Naive thymus-derived CD4-positive, alpha-beta T cell (primary cell): Measurements from ENCODE around the gene GIT2. TPM values are rescaled to one million over a fixed set of nuclear protein-coding genes. Genes with fewer than 3 reads are reported as not detected.

Source experiments
- ATAC-seq: fragments of 150-1000 bp; cut with Tn5 transposase; 2 replicates; pipeline ENCODE4 v1.10.0; 2021; ENCODE audit warnings: mild to moderate bottlenecking, moderate library complexity
- CTCF ChIA-PET: fragments of 350-600 bp; sonication (Branson Sonifier 250); formaldehyde crosslinking; loops from one replicate; lab custom pipeline; 2021; ENCODE audit warnings: antibody characterized with exemption; lab: Charles Lee
- POLR2A ChIA-PET: fragments of 350-600 bp; sonication (Branson Sonifier 250); formaldehyde crosslinking; loops from one replicate; lab custom pipeline; 2021; ENCODE audit warnings: antibody characterized with exemption, inconsistent platforms; lab: Charles Lee
- DNase-seq, 9 donors: peaks; one replicate each; pipeline versions ENCODE4 v3.0.0 to v3.0.0-alpha.2; 2020 to 2022; ENCODE audit warnings: mixed read lengths in 1 of 9
- H3K27ac ChIP-seq: one replicate; pipeline ENCODE4 v1.7.0; 2013; ENCODE audit warnings: mild to moderate bottlenecking, low read depth, low read length, moderate library complexity
- H3K27me3 ChIP-seq, 2 donors: one replicate each; pipeline ENCODE4 v1.7.0; 2013; ENCODE audit warnings: low read length in 2 of 2, mild to moderate bottlenecking in 2 of 2, moderate library complexity in 2 of 2; ENCODE audit not compliant: control insufficient read depth in 2 of 2, insufficient read depth in 2 of 2
- H3K36me3 ChIP-seq, 3 experiments: 1 replicate in 2 of 3; 2 replicates in 1 of 3; pipeline ENCODE4 v1.7.0; 2013; ENCODE audit warnings: low read length in 3 of 3, mild to moderate bottlenecking in 3 of 3, moderate library complexity in 1 of 3; ENCODE audit not compliant: insufficient read depth in 3 of 3, control insufficient read depth in 2 of 3
- H3K4me1 ChIP-seq, 2 donors: one replicate each; pipeline ENCODE4 v1.7.0; 2013; ENCODE audit warnings: low read length in 2 of 2, mild to moderate bottlenecking in 2 of 2, moderate library complexity in 1 of 2; ENCODE audit not compliant: control insufficient read depth in 2 of 2, insufficient read depth in 2 of 2
- H3K4me3 ChIP-seq: 2 replicates; pipeline ENCODE4 v1.7.0; 2013; ENCODE audit warnings: mild to moderate bottlenecking, low read length
- H3K9me3 ChIP-seq, 3 experiments: 1 replicate in 2 of 3; 2 replicates in 1 of 3; pipeline ENCODE4 v1.7.0; 2013; ENCODE audit warnings: low read length in 3 of 3; ENCODE audit not compliant: control insufficient read depth in 2 of 3
- H3K27ac Mint-ChIP-seq, 9 donors: one replicate each; pipeline ENCODE4 v1.8.0; 2020 to 2022; ENCODE audit warnings: mixed read lengths in 9 of 9, mild to moderate bottlenecking in 8 of 9, moderate library complexity in 5 of 9, inconsistent platforms in 2 of 9
- H3K27me3 Mint-ChIP-seq, 5 donors: one replicate each; pipeline ENCODE4 v1.8.0; 2021 to 2022; ENCODE audit warnings: mixed read lengths in 5 of 5, mild to moderate bottlenecking in 1 of 5
- H3K36me3 Mint-ChIP-seq, 5 donors: one replicate each; pipeline ENCODE4 v1.8.0; 2020 to 2022; ENCODE audit warnings: mixed read lengths in 5 of 5, mild to moderate bottlenecking in 3 of 5, inconsistent platforms in 1 of 5
- H3K4me1 Mint-ChIP-seq, 7 donors: one replicate each; pipeline ENCODE4 v1.8.0; 2020 to 2022; ENCODE audit warnings: mixed read lengths in 7 of 7, mild to moderate bottlenecking in 3 of 7, inconsistent platforms in 1 of 7
- H3K4me3 Mint-ChIP-seq, 10 donors: one replicate each; pipeline ENCODE4 v1.8.0; 2020 to 2022; ENCODE audit warnings: mild to moderate bottlenecking in 10 of 10, mixed read lengths in 10 of 10, moderate library complexity in 6 of 10, inconsistent platforms in 2 of 10
- H3K9me3 Mint-ChIP-seq, 11 donors: one replicate each; pipeline ENCODE4 v1.8.0; 2020 to 2022; ENCODE audit warnings: mixed read lengths in 11 of 11, mild to moderate bottlenecking in 4 of 11, inconsistent platforms in 1 of 11, moderate library complexity in 1 of 11
- intact Hi-C, 2 donors: fragments of 100-400 bp; cut with micrococcal nuclease; formaldehyde crosslinking; loops; one replicate each; pipeline ENCODE4 v1.15.1; 2023
- polyA plus RNA-seq, 2 donors: library from polyadenylated mRNA; unstranded; fragments of 300-500 nt; fragmentation: Illumina TruSeq; gene quantifications; one replicate each; pipeline ENCODE4 v1.2.3, GENCODE V29; 2021
- total RNA-seq, 6 experiments: library from RNA in 5 of 6; stranded (reverse) in 5 of 6; gene quantifications; 1 replicate in 5 of 6; 2 replicates in 1 of 6; pipeline ENCODE4 v1.2.3 and lab custom pipeline; 2021 to 2026

GIT2 gene
- total and polyA plus RNA-seq, 7 experiments from 2014 or later = 63.2 to 128 (median 96.4) TPM

GRCh38 chr12:109927622-109928021, 68.5 kb downstream of the GIT2 start:
- Histone ChIP-seq H3K27me3 (no peaks in the 10 kb centered on the region), H3K4me3 (no peak overlapping the region), H3K9me3 (no peaks in the 10 kb centered on the region), H3K36me3 (peaks cover 8 to 45% (median 12%) of the 10 kb centered on the region in 3 experiments), H3K4me1 (no peaks in the 10 kb centered on the region), H3K27ac (no peak overlapping the region)
- peak overlapping the region in 8 of 9 donors; percentile 4 to 83 (median 41) for H3K27ac Mint-ChIP-seq
- DNase-seq (peak in 8 of 9 donors; percentile 19 to 46 (median 28)), ATAC-seq (peak; percentile 75)
- H3K4me3 Mint-ChIP-seq = no peak overlapping the region
- H3K4me1 Mint-ChIP-seq = peaks cover 0 to 3% (median 0%) of the 10 kb centered on the region in 7 donors
- ChIA-PET CTCF (interaction anchor here (0.8 to 2.3 kb wide), 2 partner anchors 26 to 74 kb away, joined by 3 to 11 read pairs; no protein-coding TSS in a partner anchor), POLR2A (no interaction called here)
- peaks cover 7 to 25% (median 13%) of the 10 kb centered on the region in 5 donors for H3K36me3 Mint-ChIP-seq
- intact Hi-C loops = loop anchor here (1.0 to 2.0 kb wide), 2 partner anchors 47 to 74 kb away; partner anchors contain the start of gene GLTP (in 1 of the 2)
- H3K9me3 Mint-ChIP-seq = no peaks in the 10 kb centered on the region
- H3K27me3 Mint-ChIP-seq = no peaks in the 10 kb centered on the region

- ATAC-seq (no peak), DNase-seq (no peak)
- H3K4me3 ChIP-seq = no peak overlapping the region
- POLR2A ChIA-PET = interaction anchor here (0.9 to 1.4 kb wide), 2 partner anchors 10 to 73 kb away, joined by 3 to 4 read pairs; partner anchors contain the start of gene ANKRD13A
- intact Hi-C loops = loop anchor here (1.0 to 2.0 kb wide), 2 partner anchors 46 to 73 kb away; partner anchors contain the start of gene GLTP (in 1 of the 2)
- no peak overlapping the region for H3K4me3 Mint-ChIP-seq
- no peaks in the 10 kb centered on the region for H3K9me3 Mint-ChIP-seq
- no peaks in the 10 kb centered on the region for H3K27me3 Mint-ChIP-seq
- H3K4me1 Mint-ChIP-seq = peaks cover 0 to 4% (median 1%) of the 10 kb centered on the region in 7 donors
- no peaks in the 10 kb centered on the region for H3K27me3 ChIP-seq
- no peak overlapping the region for H3K27ac ChIP-seq
- H3K9me3 ChIP-seq = no peaks in the 10 kb centered on the region
- peaks cover under 1 to 42% (median 4%) of the 10 kb centered on the region in 3 experiments for H3K36me3 ChIP-seq
- CTCF ChIA-PET = interaction anchor here (0.8 to 2.3 kb wide), 2 partner anchors 38 to 74 kb away, joined by 6 to 11 read pairs; no protein-coding TSS in a partner anchor
- H3K4me1 ChIP-seq = no peaks in the 10 kb centered on the region
- H3K27ac Mint-ChIP-seq = peak overlapping the region in 1 of 9 donors; percentile 12
- H3K36me3 Mint-ChIP-seq = peaks cover 4 to 16% (median 10%) of the 10 kb centered on the region in 5 donors
Measured at GRCh38 chr12:109926488-109927210, 69.5 kb downstream of the GIT2 start.

- Histone ChIP-seq H3K36me3 (peaks cover 0 to 42% (median 4%) of the 10 kb centered on the region in 3 experiments), H3K9me3 (no peaks in the 10 kb centered on the region), H3K4me1 (no peaks in the 10 kb centered on the region), H3K27ac (no peak overlapping the region), H3K4me3 (no peak overlapping the region), H3K27me3 (no peaks in the 10 kb centered on the region)
- Mint-ChIP-seq H3K27ac (no peak overlapping the region), H3K4me3 (no peak overlapping the region), H3K36me3 (peaks cover 2 to 14% (median 9%) of the 10 kb centered on the region in 5 donors), H3K27me3 (no peaks in the 10 kb centered on the region), H3K4me1 (peaks cover 0 to 4% (median 1%) of the 10 kb centered on the region in 7 donors), H3K9me3 (no peaks in the 10 kb centered on the region)
- CTCF ChIA-PET = no interaction called here
- intact Hi-C loops = loop anchor here in 1 of 2 donors (2.0 kb wide), 1 partner anchor 45 kb away; the partner anchor contains the start of gene GLTP
- ATAC-seq = no peak
- DNase-seq = no peak
- POLR2A ChIA-PET = interaction anchor here (1.4 kb wide), 1 partner anchor 73 kb away, joined by 3 read pairs; the partner anchor contains the start of gene ANKRD13A
Measured at GRCh38 chr12:109926016-109926415, 70.2 kb downstream of the GIT2 start.

GRCh38 chr12:109925185-109925840, 70.9 kb downstream of the GIT2 start:
- no peak for ATAC-seq
- Histone ChIP-seq H3K9me3 (no peaks in the 10 kb centered on the region), H3K27ac (no peak overlapping the region), H3K4me3 (no peak overlapping the region), H3K27me3 (no peaks in the 10 kb centered on the region), H3K4me1 (no peaks in the 10 kb centered on the region), H3K36me3 (peaks cover 0 to 42% (median 4%) of the 10 kb centered on the region in 3 experiments)
- no peak for DNase-seq
- Mint-ChIP-seq H3K4me1 (peaks cover 0 to 4% (median 1%) of the 10 kb centered on the region in 7 donors), H3K9me3 (no peaks in the 10 kb centered on the region), H3K27ac (peak overlapping the region in 6 of 9 donors; percentile 49 to 86 (median 72)), H3K27me3 (no peaks in the 10 kb centered on the region), H3K4me3 (no peak overlapping the region), H3K36me3 (peaks cover 7 to 21% (median 13%) of the 10 kb centered on the region in 5 donors)
- intact Hi-C loops = no loop called here
- ChIA-PET CTCF (interaction anchor here (0.7 kb wide), 1 partner anchor 73 kb away, joined by 3 read pairs; no protein-coding TSS in a partner anchor), POLR2A (no interaction called here)

- Mint-ChIP-seq H3K27me3 (no peaks in the 10 kb centered on the region), H3K36me3 (peaks cover 10 to 36% (median 17%) of the 10 kb centered on the region in 5 donors), H3K9me3 (no peaks in the 10 kb centered on the region), H3K4me1 (peaks cover 0 to 4% (median 1%) of the 10 kb centered on the region in 7 donors), H3K4me3 (no peak overlapping the region), H3K27ac (peak overlapping the region in 1 of 9 donors; percentile 28)
- CTCF ChIA-PET = no interaction called here
- H3K4me1 ChIP-seq = no peaks in the 10 kb centered on the region
- ATAC-seq (no peak), DNase-seq (no peak)
- no peaks in the 10 kb centered on the region for H3K27me3 ChIP-seq
- intact Hi-C loops = no loop called here
- no peaks in the 10 kb centered on the region for H3K9me3 ChIP-seq
- H3K27ac ChIP-seq = no peak overlapping the region
- POLR2A ChIA-PET = no interaction called here
- H3K4me3 ChIP-seq = no peak overlapping the region
- peaks cover 0 to 41% (median 4%) of the 10 kb centered on the region in 3 experiments for H3K36me3 ChIP-seq
Measured at GRCh38 chr12:109923481-109924245, 72.5 kb downstream of the GIT2 start.

- ChIA-PET POLR2A (no interaction called here), CTCF (no interaction called here)
- Histone ChIP-seq H3K36me3 (peaks cover 0 to 47% (median 4%) of the 10 kb centered on the region in 3 experiments), H3K27ac (no peak overlapping the region), H3K9me3 (no peaks in the 10 kb centered on the region), H3K4me3 (no peak overlapping the region), H3K27me3 (no peaks in the 10 kb centered on the region), H3K4me1 (no peaks in the 10 kb centered on the region)
- Mint-ChIP-seq H3K4me1 (peaks cover 0 to 4% (median 1%) of the 10 kb centered on the region in 7 donors), H3K36me3 (peaks cover 11 to 38% (median 18%) of the 10 kb centered on the region in 5 donors), H3K27me3 (no peaks in the 10 kb centered on the region), H3K9me3 (no peaks in the 10 kb centered on the region), H3K4me3 (no peak overlapping the region), H3K27ac (no peak overlapping the region)
- intact Hi-C loops = no loop called here
- ATAC-seq (no peak), DNase-seq (no peak)
Measured at GRCh38 chr12:109923038-109923437, 73.1 kb downstream of the GIT2 start.
